Colonic mucosa (tissue), 4 donors: ENCODE measurements around the gene HEXIM1. TPM values are rescaled to one million over a fixed set of nuclear protein-coding genes. Genes with fewer than 3 reads are reported as not detected.

ENCODE experiments used
- DNase-seq: peaks from one replicate; pipeline ENCODE4 v3.0.0-alpha.2; 2020
- H3K27ac ChIP-seq: fragments of 200-600 bp; one replicate; pipeline ENCODE4 v1.8.0; 2021
- H3K27me3 ChIP-seq: fragments of 200-600 bp; one replicate; pipeline ENCODE4 v1.8.0; 2021
- H3K36me3 ChIP-seq: fragments of 200-600 bp; one replicate; pipeline ENCODE4 v1.8.0; 2021
- H3K4me1 ChIP-seq: fragments of 200-600 bp; one replicate; pipeline ENCODE4 v1.8.0; 2021; ENCODE audit warnings: mild to moderate bottlenecking
- H3K4me3 ChIP-seq: fragments of 200-600 bp; one replicate; pipeline ENCODE4 v1.8.0; 2021
- H3K9ac ChIP-seq, 2 donors: one replicate each; pipeline ENCODE4 v1.7.0; 2013; ENCODE audit warnings: control low read depth in 2 of 2, low read depth in 2 of 2, low read length in 2 of 2
- H3K9me3 ChIP-seq: fragments of 200-600 bp; one replicate; pipeline ENCODE4 v1.8.0; 2021
- CTCF ChIP-seq: fragments of 200-600 bp; IDR thresholded peaks from one replicate; pipeline ENCODE4 v1.8.0; 2022; ENCODE audit warnings: antibody characterized with exemption, mild to moderate bottlenecking
- intact Hi-C: fragments of 100-400 bp; cut with DNase I; formaldehyde crosslinking; loops from one replicate; pipeline ENCODE4 v1.14.1; 2022
- total RNA-seq, 2 donors: library from RNA; stranded (reverse); fragmentation: NEBNext Ultra II Directional in 1 of 2; extraction: Animal tissue kit (Norgen Biotek cat#: 25700) in 1 of 2; gene quantifications; one replicate each; pipeline ENCODE4 v1.2.1, GENCODE V29; 2021
- donor health status: healthy.
- donor health status: DM: no; HTN: no; CAD: no.
- donor health status: DM: no; HTN: no; CAD: no.

HEXIM1 gene
- total RNA-seq, 2 donors from 2014 or later: 37.0 to 38.4 TPM

- intact Hi-C loops: no loop called here
- H3K9ac ChIP-seq: peak overlapping the region; percentile 1 to 77
- H3K9me3 ChIP-seq: no peaks in the 10 kb centered on the region
Observed at GRCh38 chr17:45128989-45129388, 19.3 kb upstream of the HEXIM1 start.

GRCh38 chr17:45129426-45129939, 18.8 kb upstream of the HEXIM1 start:
- no peak for TF ChIP-seq CTCF
- Histone ChIP-seq H3K36me3 (no peaks in the 10 kb centered on the region), H3K4me1 (peaks cover 15% of the 10 kb centered on the region), H3K27ac (peak overlapping the region; percentile 89), H3K9me3 (no peaks in the 10 kb centered on the region), H3K27me3 (no peaks in the 10 kb centered on the region), H3K9ac (peak overlapping the region; percentile 1 to 77), H3K4me3 (no peak overlapping the region)
- intact Hi-C loops: no loop called here
- peak; percentile 55 for DNase-seq

More at GRCh38 chr17:45128989-45129388, 19.3 kb upstream of the HEXIM1 start:
- H3K36me3 ChIP-seq: no peaks in the 10 kb centered on the region
- TF ChIP-seq CTCF: no peak
- H3K4me3 ChIP-seq: no peak overlapping the region
- peaks cover 15% of the 10 kb centered on the region for H3K4me1 ChIP-seq
- peak overlapping the region; percentile 89 for H3K27ac ChIP-seq
- no peak for DNase-seq
- no peaks in the 10 kb centered on the region for H3K27me3 ChIP-seq

- H3K9me3 ChIP-seq: no peaks in the 10 kb centered on the region
- no peaks in the 10 kb centered on the region for H3K27me3 ChIP-seq
- intact Hi-C loops: loop anchor here (5.0 kb wide), 1 partner anchor 33 kb away; no protein-coding TSS in a partner anchor
- peak; percentile 85 for DNase-seq
- no peak for TF ChIP-seq CTCF
- no peak overlapping the region for H3K4me3 ChIP-seq
- H3K4me1 ChIP-seq: peaks cover 15% of the 10 kb centered on the region
- H3K27ac ChIP-seq: peak overlapping the region; percentile 89
- H3K9ac ChIP-seq: peak overlapping the region; percentile 64 to 77
- no peaks in the 10 kb centered on the region for H3K36me3 ChIP-seq
Observed at GRCh38 chr17:45129940-45130680, 18.2 kb upstream of the HEXIM1 start.

- intact Hi-C loops: loop anchor here (5.0 kb wide), 1 partner anchor 34 kb away; no protein-coding TSS in a partner anchor
- H3K9ac ChIP-seq: peak overlapping the region; percentile 77 to 98
- H3K27ac ChIP-seq: peak overlapping the region; percentile 90
- peak; percentile 45 for DNase-seq
- no peaks in the 10 kb centered on the region for H3K27me3 ChIP-seq
- TF ChIP-seq CTCF: no peak
- peaks cover 16% of the 10 kb centered on the region for H3K4me1 ChIP-seq
- H3K9me3 ChIP-seq: no peaks in the 10 kb centered on the region
- peak overlapping the region; percentile 97 for H3K4me3 ChIP-seq
- H3K36me3 ChIP-seq: no peaks in the 10 kb centered on the region
Observed at GRCh38 chr17:45130681-45131615, 17.3 kb upstream of the HEXIM1 start.
